ENCODE measurements around the gene CCDC69. TPM values are rescaled to one million over a fixed set of nuclear protein-coding genes. Genes with fewer than 3 reads are reported as not detected.
A peak's percentile ranks its signal among the peaks of the same experiment; 100 is the strongest.

Gene CCDC69
- total RNA-seq, 3 donors from 2014 or later: 8.8 to 190 (median 23.4) TPM

DNA sequence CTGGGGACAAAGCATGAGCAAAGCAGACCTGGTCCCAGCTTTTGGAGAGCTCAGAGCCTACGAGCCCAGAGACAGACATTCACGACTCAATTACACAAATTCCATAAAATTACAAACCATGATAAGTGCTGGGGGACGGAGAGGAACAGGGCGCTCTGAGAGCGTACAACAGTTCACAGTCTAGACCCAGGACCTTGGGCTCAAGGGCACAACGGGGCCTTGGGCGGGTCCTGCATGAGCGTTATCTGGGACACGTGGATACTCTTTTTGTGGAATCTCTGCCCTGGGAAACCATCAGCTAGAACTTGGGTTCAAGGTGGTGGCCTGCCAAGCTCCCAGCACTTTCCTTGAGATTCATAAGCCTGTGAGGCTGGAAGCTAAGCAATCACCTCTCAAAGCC, 56.9 kb downstream of the CCDC69 start:
- no peak for TF ChIP-seq CTCF (IDR thresholded peaks at IDR 0.05)
- intact Hi-C loops (cut with DNase I, micrococcal nuclease): no loop called here

DNA sequence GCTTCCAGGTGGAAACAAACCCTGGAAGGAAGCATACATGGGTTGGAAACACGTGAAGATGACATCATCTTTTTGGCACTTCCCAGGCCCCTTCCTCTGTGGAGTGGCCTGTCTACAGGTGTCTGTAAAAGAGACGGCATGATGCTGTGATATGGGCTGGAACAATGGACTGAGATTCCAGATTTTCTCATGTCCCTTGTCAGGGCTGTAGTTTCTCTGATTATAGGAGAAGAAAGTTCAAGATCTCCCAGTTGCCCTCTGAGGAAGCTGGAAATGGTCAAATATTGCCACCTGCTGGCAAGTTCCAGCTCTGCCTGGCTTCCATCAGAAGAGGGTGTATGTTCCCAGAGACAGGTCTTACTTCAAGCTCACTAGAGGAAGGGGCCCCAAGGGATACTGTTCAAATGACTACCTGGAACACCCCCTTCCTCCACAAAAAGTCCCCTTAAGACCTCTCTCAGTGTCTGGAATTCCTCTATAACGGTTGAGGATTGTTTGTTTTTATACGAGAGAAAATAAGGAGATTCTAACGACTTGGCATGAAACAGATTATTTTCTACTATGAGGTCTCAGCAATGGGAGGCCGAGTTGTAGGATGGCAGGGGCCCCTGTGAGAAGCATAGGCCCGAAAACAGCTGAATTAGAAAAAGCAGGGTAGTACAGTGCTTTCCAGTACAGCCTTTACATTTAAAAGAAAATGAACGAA, 59.1 kb downstream of the CCDC69 start:
- ATAC-seq (peak; percentile 94), DNase-seq (peak in 2 of 3 donors; percentile 79 to 89)
- H3K4me1 ChIP-seq (ENCODE audit: low read depth): no peaks in the 10 kb centered on the region
- H3K9me3 ChIP-seq: no peaks in the 10 kb centered on the region
- peak; percentile 81 for TF ChIP-seq CTCF (IDR thresholded peaks at IDR 0.05)
- no peak overlapping the region for H3K4me3 ChIP-seq
- H3K36me3 ChIP-seq (ENCODE audit: low read depth): no peaks in the 10 kb centered on the region
- intact Hi-C loops (cut with DNase I, micrococcal nuclease): loop anchor here (2.0 to 5.0 kb wide), 2 partner anchors 38 to 40 kb away; no protein-coding TSS in a partner anchor

More for the DNA sequence above, 56.9 kb downstream of the CCDC69 start:
- H3K4me1 ChIP-seq (ENCODE audit: low read depth): no peaks in the 10 kb centered on the region
- ATAC-seq (no peak), DNase-seq (no peak)
- no peak overlapping the region for H3K4me3 ChIP-seq
- H3K36me3 ChIP-seq (ENCODE audit: low read depth): no peaks in the 10 kb centered on the region
- H3K9me3 ChIP-seq: no peaks in the 10 kb centered on the region

DNA sequence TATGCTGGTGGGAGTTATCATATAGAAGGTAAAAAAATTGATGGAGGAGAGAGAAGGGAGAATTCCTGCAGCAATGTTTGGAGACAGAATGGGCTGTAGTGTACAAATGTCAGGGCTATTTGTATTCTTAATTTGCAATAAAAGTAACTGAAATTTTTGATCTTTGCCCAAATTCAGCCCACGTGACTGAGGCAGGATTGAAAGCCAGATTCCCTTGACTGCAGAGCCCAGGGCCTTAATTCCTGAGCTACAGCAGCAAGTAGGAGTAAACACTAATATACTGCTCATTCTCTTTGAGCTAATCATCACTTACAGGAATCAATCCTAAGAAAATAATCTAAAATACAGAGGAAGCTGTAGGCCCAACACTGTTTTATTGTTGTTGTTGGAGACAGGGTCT, 61.1 kb downstream of the CCDC69 start:
- intact Hi-C loops (cut with DNase I, micrococcal nuclease): loop anchor here in 1 of 2 donors (5.0 kb wide), 1 partner anchor 35 kb away; no protein-coding TSS in a partner anchor
- no peak for DNase-seq
- Histone ChIP-seq H3K36me3 (ENCODE audit: low read depth) (no peaks in the 10 kb centered on the region), H3K9me3 (no peaks in the 10 kb centered on the region), H3K4me3 (no peak overlapping the region), H3K4me1 (ENCODE audit: low read depth) (no peaks in the 10 kb centered on the region)
- no peak for ATAC-seq
- no peak for TF ChIP-seq CTCF (IDR thresholded peaks at IDR 0.05)

DNA sequence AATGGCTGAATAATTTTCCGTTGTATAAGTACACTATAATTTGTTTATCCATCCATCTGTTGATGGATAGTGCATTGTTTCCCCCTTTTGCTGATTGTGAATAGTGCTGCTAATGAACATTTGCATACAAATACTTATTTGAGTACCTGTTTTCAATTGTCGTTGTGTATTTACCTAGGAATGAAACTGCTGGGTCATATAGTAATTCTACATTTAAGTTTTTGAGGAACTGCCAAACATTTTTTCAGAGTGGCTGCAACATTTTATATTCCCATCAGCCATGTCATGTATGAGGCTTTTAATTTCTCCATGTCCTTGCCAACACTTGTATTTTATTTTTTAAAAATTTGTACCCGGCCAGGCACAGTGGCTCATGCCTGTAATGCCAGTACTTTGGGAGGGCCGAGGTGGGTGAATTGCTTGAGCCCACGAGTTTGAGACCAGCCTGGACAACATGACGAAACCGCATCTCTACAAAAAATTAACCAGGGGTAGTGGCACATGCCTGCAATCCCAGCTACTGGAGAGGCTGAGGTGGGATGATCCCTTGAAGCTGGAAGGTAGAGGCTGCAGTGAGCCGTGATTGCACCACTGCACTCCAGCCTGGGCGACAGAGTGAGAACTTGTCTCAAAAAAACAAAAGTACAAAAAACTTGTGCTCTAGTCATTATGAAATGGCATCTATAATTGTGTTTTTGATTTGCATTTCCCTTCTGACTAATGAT, 64.1 kb downstream of the CCDC69 start:
- Histone ChIP-seq H3K36me3 (ENCODE audit: low read depth) (no peaks in the 10 kb centered on the region), H3K9me3 (no peaks in the 10 kb centered on the region), H3K4me1 (ENCODE audit: low read depth) (no peaks in the 10 kb centered on the region), H3K4me3 (no peak overlapping the region)
- DNase-seq (no peak), ATAC-seq (no peak)
- TF ChIP-seq CTCF (IDR thresholded peaks at IDR 0.05): no peak
- intact Hi-C loops (cut with DNase I, micrococcal nuclease): loop anchor here in 1 of 2 donors (5.0 kb wide), 1 partner anchor 33 kb away; no protein-coding TSS in a partner anchor

GRCh38 chr5:151158287-151158661, 65.6 kb downstream of the CCDC69 start:
- no peak for TF ChIP-seq CTCF (IDR thresholded peaks at IDR 0.05)
- DNase-seq (no peak), ATAC-seq (no peak)
- peaks cover 3% of the 10 kb centered on the region for H3K4me1 ChIP-seq (ENCODE audit: low read depth)
- H3K4me3 ChIP-seq: no peak overlapping the region
- H3K9me3 ChIP-seq: no peaks in the 10 kb centered on the region
- no peaks in the 10 kb centered on the region for H3K36me3 ChIP-seq (ENCODE audit: low read depth)
- intact Hi-C loops (cut with DNase I, micrococcal nuclease): no loop called here

All from mucosa of descending colon (tissue), 3 donors.